Osteoblast (primary cell): Measurements from ENCODE around the gene FOXN3. TPM values are rescaled to one million over a fixed set of nuclear protein-coding genes. Genes with fewer than 3 reads are reported as not detected.

ENCODE experiments used
- DNase-seq: peaks from one replicate; pipeline ENCODE4 v3.0.0; 2011; ENCODE audit warnings: low spot score, mixed read lengths; ENCODE audit not compliant: insufficient read length; ENCODE audit errors: missing footprints
- H2AFZ ChIP-seq: 2 replicates; pipeline ENCODE4 v1.6.0; 2011; ENCODE audit warnings: mild to moderate bottlenecking, low read length
- H3K27ac ChIP-seq: 2 replicates; pipeline ENCODE4 v1.5.1; 2011; ENCODE audit warnings: mild to moderate bottlenecking, low read depth, low read length, moderate library complexity
- H3K27me3 ChIP-seq: 2 replicates; pipeline ENCODE4 v1.6.0; 2012; ENCODE audit warnings: mild to moderate bottlenecking, control low read depth, inconsistent platforms, low read length, moderate library complexity; ENCODE audit not compliant: insufficient read depth
- H3K36me3 ChIP-seq: 2 replicates; pipeline ENCODE4 v1.5.1; 2011; ENCODE audit warnings: mild to moderate bottlenecking, low read length, control low read depth, moderate library complexity; ENCODE audit not compliant: insufficient read depth
- H3K4me1 ChIP-seq: 2 replicates; pipeline ENCODE4 v1.5.1; 2011; ENCODE audit warnings: mild to moderate bottlenecking, low read length, control low read depth, moderate library complexity; ENCODE audit not compliant: insufficient read depth
- H3K4me2 ChIP-seq: 2 replicates; pipeline ENCODE4 v1.6.0; 2011; ENCODE audit warnings: mild to moderate bottlenecking, low read length; ENCODE audit not compliant: insufficient read depth
- H3K4me3 ChIP-seq: fragments of 200-600 bp; sonication (generic); 3 replicates; pipeline ENCODE4 v1.5.1; 2012; ENCODE audit warnings: mild to moderate bottlenecking, low read length, inconsistent platforms; ENCODE audit not compliant: insufficient read depth
- H3K79me2 ChIP-seq: 2 replicates; pipeline ENCODE4 v1.6.0; 2012; ENCODE audit warnings: mild to moderate bottlenecking, low read length, control low read depth, inconsistent platforms; ENCODE audit not compliant: insufficient read depth
- H3K9me3 ChIP-seq: 2 replicates; pipeline ENCODE4 v1.5.1; 2011; ENCODE audit warnings: low read depth, low read length, control low read depth
- H4K20me1 ChIP-seq: 2 replicates; pipeline ENCODE4 v1.6.0; 2012; ENCODE audit warnings: mild to moderate bottlenecking, low read length, control low read depth; ENCODE audit not compliant: insufficient read depth
- CTCF ChIP-seq: IDR thresholded peaks from 2 replicates; pipeline ENCODE4 v1.5.1; 2011; ENCODE audit warnings: mild to moderate bottlenecking, low read depth, low read length, moderate library complexity; ENCODE audit errors: extremely low read depth
- total RNA-seq: library from RNA; depleted of rRNA; stranded (reverse); fragments of >200 nt; gene quantifications from 2 replicates; pipeline ENCODE4 v1.2.3, GENCODE V29; 2012

FOXN3 gene
- total RNA-seq, 1 donor: 49.9 TPM

GRCh38 chr14:89171628-89172027 is 245.4 kb downstream of the FOXN3 start:
- H3K4me1 ChIP-seq: no peaks in the 10 kb centered on the region

GRCh38 chr14:89171168-89171567 is 245.9 kb downstream of the FOXN3 start:
- H3K4me1 ChIP-seq: no peaks in the 10 kb centered on the region
- no peak for TF ChIP-seq CTCF
- no peak overlapping the region for H2AFZ ChIP-seq
- H3K79me2 ChIP-seq: no peaks in the 10 kb centered on the region
- no peaks in the 10 kb centered on the region for H3K36me3 ChIP-seq
- H3K27me3 ChIP-seq: no peaks in the 10 kb centered on the region
- no peak overlapping the region for H3K4me3 ChIP-seq
- no peak for DNase-seq
- no peaks in the 10 kb centered on the region for H3K9me3 ChIP-seq
- H3K27ac ChIP-seq: no peak overlapping the region
- H4K20me1 ChIP-seq: no peaks in the 10 kb centered on the region
- no peak overlapping the region for H3K4me2 ChIP-seq

More at GRCh38 chr14:89171628-89172027, 245.4 kb downstream of the FOXN3 start:
- Histone ChIP-seq H3K4me2 (no peak overlapping the region), H4K20me1 (no peaks in the 10 kb centered on the region), H2AFZ (no peak overlapping the region), H3K9me3 (no peaks in the 10 kb centered on the region), H3K79me2 (no peaks in the 10 kb centered on the region), H3K27me3 (no peaks in the 10 kb centered on the region), H3K27ac (no peak overlapping the region), H3K4me3 (no peak overlapping the region), H3K36me3 (no peaks in the 10 kb centered on the region)
- no peak for DNase-seq
- no peak for TF ChIP-seq CTCF

GRCh38 chr14:89167705-89168104 is 249.3 kb downstream of the FOXN3 start:
- Histone ChIP-seq H3K36me3 (no peaks in the 10 kb centered on the region), H3K4me2 (no peak overlapping the region), H2AFZ (no peak overlapping the region), H3K4me3 (no peak overlapping the region), H3K27me3 (no peaks in the 10 kb centered on the region), H3K79me2 (no peaks in the 10 kb centered on the region), H3K27ac (no peak overlapping the region), H3K4me1 (no peaks in the 10 kb centered on the region), H4K20me1 (no peaks in the 10 kb centered on the region), H3K9me3 (no peaks in the 10 kb centered on the region)
- no peak for TF ChIP-seq CTCF
- no peak for DNase-seq

GRCh38 chr14:89166633-89167032 is 250.4 kb downstream of the FOXN3 start:
- H3K9me3 ChIP-seq: no peaks in the 10 kb centered on the region
- H4K20me1 ChIP-seq: no peaks in the 10 kb centered on the region
- H3K4me2 ChIP-seq: no peak overlapping the region
- H2AFZ ChIP-seq: no peak overlapping the region
- no peak overlapping the region for H3K4me3 ChIP-seq
- H3K79me2 ChIP-seq: no peaks in the 10 kb centered on the region
- no peak for TF ChIP-seq CTCF
- no peak overlapping the region for H3K27ac ChIP-seq
- H3K27me3 ChIP-seq: no peaks in the 10 kb centered on the region
- H3K4me1 ChIP-seq: no peaks in the 10 kb centered on the region
- peaks cover 3% of the 10 kb centered on the region for H3K36me3 ChIP-seq
- DNase-seq: no peak
